SK-N-SH treated with all-trans-retinoic acid at 6 μM for 48 hours (cell line): Measurements from ENCODE around the gene CEBPB.

ENCODE experiments used
- ATAC-seq: fragments of 200-7000 bp; cut with Tn5 transposase; 3 replicates; pipeline ENCODE4 v1.9.1; 2020; ENCODE audit warnings: mild to moderate bottlenecking, moderate library complexity
- ARNTL ChIP-seq: fragments of 450-650 bp; formaldehyde crosslinking; IDR thresholded peaks from 2 replicates; pipeline ENCODE4 v1.5.0; 2020; ENCODE audit warnings: low read depth, mild to moderate bottlenecking, moderate library complexity, borderline replicate concordance
- BACH2 ChIP-seq: fragments of 250-450 bp; sonication (Bioruptor Pico); IDR thresholded peaks from 2 replicates; pipeline ENCODE4 v1.9.0; 2021; ENCODE audit warnings: mild to moderate bottlenecking, borderline replicate concordance
- CSDC2 ChIP-seq: fragments of 250-450 bp; sonication (Bioruptor Pico); IDR thresholded peaks from 2 replicates; pipeline ENCODE4 v1.5.0; 2020; ENCODE audit warnings: mild to moderate bottlenecking, moderate library complexity
- ESRRG ChIP-seq: fragments of 250-450 bp; sonication (Bioruptor Pico); IDR thresholded peaks from 2 replicates; pipeline ENCODE4 v1.6.1; 2021; ENCODE audit warnings: mild to moderate bottlenecking
- GLIS3 ChIP-seq: fragments of 250-450 bp; sonication (Bioruptor Pico); IDR thresholded peaks from 2 replicates; pipeline ENCODE4 v1.5.0; 2020; ENCODE audit warnings: mild to moderate bottlenecking, moderate library complexity
- ISL1 ChIP-seq: fragments of 250-450 bp; sonication (Bioruptor Pico); IDR thresholded peaks from 2 replicates; pipeline ENCODE4 v2.1.2; 2022; ENCODE audit warnings: mild to moderate bottlenecking, moderate library complexity
- OSR1 ChIP-seq: fragments of 250-450 bp; sonication (Bioruptor Pico); IDR thresholded peaks from 2 replicates; pipeline ENCODE4 v1.8.0; 2022; ENCODE audit warnings: moderate library complexity, mild to moderate bottlenecking, inconsistent platforms
- PPARA ChIP-seq: fragments of 250-450 bp; sonication (Bioruptor Pico); IDR thresholded peaks from 2 replicates; pipeline ENCODE4 v1.5.0; 2020; ENCODE audit warnings: mild to moderate bottlenecking, borderline replicate concordance
- RARB ChIP-seq: fragments of 250-450 bp; sonication (Bioruptor Pico); IDR thresholded peaks from 2 replicates; pipeline ENCODE4 v1.8.0; 2021; ENCODE audit warnings: mild to moderate bottlenecking, moderate library complexity
- TCF4 ChIP-seq: fragments of 250-450 bp; sonication (Bioruptor Pico); IDR thresholded peaks from 2 replicates; pipeline ENCODE4 v1.8.0; 2021; ENCODE audit warnings: mild to moderate bottlenecking, moderate library complexity, borderline replicate concordance
- ZC3H10 ChIP-seq: fragments of 250-450 bp; sonication (Bioruptor Pico); IDR thresholded peaks from 2 replicates; pipeline ENCODE4 v1.5.1; 2021; ENCODE audit warnings: mild to moderate bottlenecking, moderate library complexity
- ZFP3 ChIP-seq: fragments of 250-450 bp; sonication (Bioruptor Pico); IDR thresholded peaks from 2 replicates; pipeline ENCODE4 v1.5.0; 2020; ENCODE audit warnings: mild to moderate bottlenecking, moderate library complexity
- ZFP30 ChIP-seq: fragments of 450-650 bp; formaldehyde crosslinking; IDR thresholded peaks from 2 replicates; pipeline ENCODE4 v1.5.0; 2022; ENCODE audit warnings: mild to moderate bottlenecking, moderate library complexity
- ZNF565 ChIP-seq: fragments of 450-650 bp; formaldehyde crosslinking; conservative IDR thresholded peaks from 2 replicates; pipeline ENCODE4 v1.5.0; 2020; ENCODE audit warnings: low read depth, mild to moderate bottlenecking, moderate library complexity
- ZNF70 ChIP-seq: fragments of 450-650 bp; formaldehyde crosslinking; IDR thresholded peaks from 2 replicates; pipeline ENCODE4 v1.5.0; 2020; ENCODE audit warnings: mild to moderate bottlenecking, moderate library complexity
- ZNF8 ChIP-seq: fragments of 450-650 bp; formaldehyde crosslinking; IDR thresholded peaks from 2 replicates; pipeline ENCODE4 v1.5.0; 2020; ENCODE audit warnings: mild to moderate bottlenecking, moderate library complexity
- TF ChIP-seq, protein P1 (sequence below): fragments of 250-450 bp; sonication (Bioruptor Pico); IDR thresholded peaks from 2 replicates; pipeline ENCODE4 v1.8.0; 2020; ENCODE audit warnings: mild to moderate bottlenecking, moderate library complexity, borderline replicate concordance
- TF ChIP-seq, protein P2 (sequence below): fragments of 250-450 bp; sonication (Bioruptor Pico); IDR thresholded peaks from 2 replicates; pipeline ENCODE4 v1.8.0; 2021; ENCODE audit warnings: low read depth, mild to moderate bottlenecking, moderate library complexity, borderline replicate concordance
- TF ChIP-seq, protein P3 (sequence below): fragments of 250-450 bp; sonication (Bioruptor Pico); IDR thresholded peaks from 2 replicates; pipeline ENCODE4 v1.5.0; 2020; ENCODE audit warnings: mild to moderate bottlenecking, moderate library complexity

Gene CEBPB

DNA sequence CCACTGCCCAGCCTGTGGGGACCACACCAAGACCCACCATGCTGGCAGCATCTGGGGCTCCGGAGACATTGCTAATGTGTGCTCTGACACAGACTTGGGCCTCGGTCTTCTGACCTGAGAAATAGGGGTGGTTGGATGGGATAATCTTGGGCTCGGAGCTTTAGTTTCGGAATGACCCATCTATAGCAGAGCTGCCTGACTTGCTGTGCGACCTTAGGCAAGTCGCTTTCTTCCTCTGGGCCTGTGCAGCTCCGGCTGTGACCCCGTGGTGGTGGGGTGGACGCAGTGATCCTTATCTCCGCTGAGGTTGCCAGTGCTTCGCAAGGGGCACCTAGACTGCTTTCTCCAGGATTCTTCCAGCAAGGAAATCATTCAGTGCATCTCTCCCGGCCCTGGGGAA lies 43.7 kb downstream of the CEBPB start:
- no peak for ATAC-seq
- TF ChIP-seq, protein P1, sequence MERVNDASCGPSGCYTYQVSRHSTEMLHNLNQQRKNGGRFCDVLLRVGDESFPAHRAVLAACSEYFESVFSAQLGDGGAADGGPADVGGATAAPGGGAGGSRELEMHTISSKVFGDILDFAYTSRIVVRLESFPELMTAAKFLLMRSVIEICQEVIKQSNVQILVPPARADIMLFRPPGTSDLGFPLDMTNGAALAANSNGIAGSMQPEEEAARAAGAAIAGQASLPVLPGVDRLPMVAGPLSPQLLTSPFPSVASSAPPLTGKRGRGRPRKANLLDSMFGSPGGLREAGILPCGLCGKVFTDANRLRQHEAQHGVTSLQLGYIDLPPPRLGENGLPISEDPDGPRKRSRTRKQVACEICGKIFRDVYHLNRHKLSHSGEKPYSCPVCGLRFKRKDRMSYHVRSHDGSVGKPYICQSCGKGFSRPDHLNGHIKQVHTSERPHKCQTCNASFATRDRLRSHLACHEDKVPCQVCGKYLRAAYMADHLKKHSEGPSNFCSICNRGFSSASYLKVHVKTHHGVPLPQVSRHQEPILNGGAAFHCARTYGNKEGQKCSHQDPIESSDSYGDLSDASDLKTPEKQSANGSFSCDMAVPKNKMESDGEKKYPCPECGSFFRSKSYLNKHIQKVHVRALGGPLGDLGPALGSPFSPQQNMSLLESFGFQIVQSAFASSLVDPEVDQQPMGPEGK (CRISPR knock-in tag): no peak

DNA sequence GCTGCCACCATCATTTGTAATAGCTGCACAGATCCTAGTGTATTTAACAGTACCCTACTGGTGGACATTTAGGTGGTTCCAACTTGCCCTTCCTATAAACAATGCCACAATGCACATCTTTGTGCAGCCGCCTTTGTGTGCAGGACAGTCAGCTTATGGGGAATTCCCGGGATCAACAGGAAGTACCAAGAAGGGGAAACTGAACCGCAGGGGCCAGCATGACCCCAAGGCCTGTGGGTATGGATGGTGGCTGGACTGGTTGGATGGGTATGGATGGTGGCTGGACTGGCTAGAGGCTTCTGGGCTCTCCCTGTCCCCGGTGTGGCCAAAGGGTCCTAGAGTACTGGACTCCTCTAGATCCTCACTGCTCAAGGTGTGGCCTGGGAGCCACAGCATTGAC lies 46.7 kb downstream of the CEBPB start:
- no peak for TF ChIP-seq CSDC2 (CRISPR knock-in tag)
- no peak for TF ChIP-seq PPARA (CRISPR knock-in tag)
- TF ChIP-seq, protein P1 (CRISPR knock-in tag): no peak
- TF ChIP-seq ZC3H10 (CRISPR knock-in tag): no peak
- no peak for TF ChIP-seq ISL1 (CRISPR knock-in tag)
- no peak for TF ChIP-seq TCF4 (CRISPR knock-in tag)
- TF ChIP-seq BACH2: no peak
- TF ChIP-seq, protein P2, sequence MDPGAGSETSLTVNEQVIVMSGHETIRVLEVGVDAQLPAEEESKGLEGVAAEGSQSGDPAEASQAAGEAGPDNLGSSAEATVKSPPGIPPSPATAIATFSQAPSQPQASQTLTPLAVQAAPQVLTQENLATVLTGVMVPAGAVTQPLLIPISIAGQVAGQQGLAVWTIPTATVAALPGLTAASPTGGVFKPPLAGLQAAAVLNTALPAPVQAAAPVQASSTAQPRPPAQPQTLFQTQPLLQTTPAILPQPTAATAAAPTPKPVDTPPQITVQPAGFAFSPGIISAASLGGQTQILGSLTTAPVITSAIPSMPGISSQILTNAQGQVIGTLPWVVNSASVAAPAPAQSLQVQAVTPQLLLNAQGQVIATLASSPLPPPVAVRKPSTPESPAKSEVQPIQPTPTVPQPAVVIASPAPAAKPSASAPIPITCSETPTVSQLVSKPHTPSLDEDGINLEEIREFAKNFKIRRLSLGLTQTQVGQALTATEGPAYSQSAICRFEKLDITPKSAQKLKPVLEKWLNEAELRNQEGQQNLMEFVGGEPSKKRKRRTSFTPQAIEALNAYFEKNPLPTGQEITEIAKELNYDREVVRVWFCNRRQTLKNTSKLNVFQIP: no peak
- no peak for TF ChIP-seq ZFP3 (CRISPR knock-in tag)
- TF ChIP-seq ZNF565: no peak
- no peak for TF ChIP-seq ZFP30 (CRISPR knock-in tag)
- TF ChIP-seq GLIS3 (CRISPR knock-in tag): no peak
- TF ChIP-seq, protein P3, sequence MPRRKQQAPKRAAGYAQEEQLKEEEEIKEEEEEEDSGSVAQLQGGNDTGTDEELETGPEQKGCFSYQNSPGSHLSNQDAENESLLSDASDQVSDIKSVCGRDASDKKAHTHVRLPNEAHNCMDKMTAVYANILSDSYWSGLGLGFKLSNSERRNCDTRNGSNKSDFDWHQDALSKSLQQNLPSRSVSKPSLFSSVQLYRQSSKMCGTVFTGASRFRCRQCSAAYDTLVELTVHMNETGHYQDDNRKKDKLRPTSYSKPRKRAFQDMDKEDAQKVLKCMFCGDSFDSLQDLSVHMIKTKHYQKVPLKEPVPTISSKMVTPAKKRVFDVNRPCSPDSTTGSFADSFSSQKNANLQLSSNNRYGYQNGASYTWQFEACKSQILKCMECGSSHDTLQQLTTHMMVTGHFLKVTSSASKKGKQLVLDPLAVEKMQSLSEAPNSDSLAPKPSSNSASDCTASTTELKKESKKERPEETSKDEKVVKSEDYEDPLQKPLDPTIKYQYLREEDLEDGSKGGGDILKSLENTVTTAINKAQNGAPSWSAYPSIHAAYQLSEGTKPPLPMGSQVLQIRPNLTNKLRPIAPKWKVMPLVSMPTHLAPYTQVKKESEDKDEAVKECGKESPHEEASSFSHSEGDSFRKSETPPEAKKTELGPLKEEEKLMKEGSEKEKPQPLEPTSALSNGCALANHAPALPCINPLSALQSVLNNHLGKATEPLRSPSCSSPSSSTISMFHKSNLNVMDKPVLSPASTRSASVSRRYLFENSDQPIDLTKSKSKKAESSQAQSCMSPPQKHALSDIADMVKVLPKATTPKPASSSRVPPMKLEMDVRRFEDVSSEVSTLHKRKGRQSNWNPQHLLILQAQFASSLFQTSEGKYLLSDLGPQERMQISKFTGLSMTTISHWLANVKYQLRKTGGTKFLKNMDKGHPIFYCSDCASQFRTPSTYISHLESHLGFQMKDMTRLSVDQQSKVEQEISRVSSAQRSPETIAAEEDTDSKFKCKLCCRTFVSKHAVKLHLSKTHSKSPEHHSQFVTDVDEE: no peak
- TF ChIP-seq ZNF8 (CRISPR knock-in tag): no peak
- no peak for TF ChIP-seq OSR1 (CRISPR knock-in tag)
- TF ChIP-seq ESRRG (CRISPR knock-in tag): no peak
- TF ChIP-seq ARNTL (CRISPR knock-in tag): no peak
- TF ChIP-seq RARB: no peak
- no peak for TF ChIP-seq ZNF70 (CRISPR knock-in tag)

DNA sequence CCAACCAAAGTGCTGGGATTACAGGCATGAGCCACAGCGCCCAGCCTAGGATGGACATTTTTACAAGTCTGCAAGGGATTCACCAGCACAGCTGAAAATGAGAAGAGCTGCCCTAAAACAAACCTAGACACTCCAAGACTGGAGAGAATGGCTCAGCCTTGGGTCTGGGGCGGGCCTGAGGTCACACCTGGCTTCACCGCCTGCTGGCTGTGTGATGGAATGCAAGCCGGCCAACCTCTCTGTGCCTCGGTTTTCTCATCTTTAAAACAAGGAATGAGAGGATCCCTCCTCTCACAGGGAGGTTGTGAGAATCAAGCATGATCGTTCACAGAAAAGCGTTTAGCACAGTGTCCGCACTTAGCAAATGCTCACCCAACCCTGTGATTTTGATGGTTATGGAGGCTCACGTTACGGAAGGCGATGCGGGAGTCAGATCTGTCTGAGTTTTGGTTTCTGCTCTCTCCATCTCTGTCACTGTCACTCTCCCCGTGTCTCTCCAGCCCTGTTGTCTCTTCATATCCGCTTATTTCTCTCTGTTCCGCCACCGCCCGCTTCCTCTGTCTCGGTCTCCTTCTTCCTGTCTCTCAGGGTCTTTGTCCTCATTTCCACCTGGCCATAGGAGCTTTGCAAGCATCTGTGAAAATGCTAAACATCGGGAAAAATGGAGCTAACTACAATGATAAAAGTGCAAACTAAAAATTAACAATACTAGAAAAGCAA lies 47.6 kb downstream of the CEBPB start:
- TF ChIP-seq ZNF70 (CRISPR knock-in tag) (no peak), RARB (no peak), ZNF565 (no peak), CSDC2 (CRISPR knock-in tag) (no peak), ARNTL (CRISPR knock-in tag) (no peak)
- TF ChIP-seq, protein P1 (CRISPR knock-in tag): no peak
- no peak for ATAC-seq

More for the DNA sequence above, 46.7 kb downstream of the CEBPB start:
- ATAC-seq: no peak
